GM13977 (cell line): ENCODE data around the gene CALD1.

Experiments
- DNase-seq: peaks from one replicate; pipeline ENCODE4 v3.0.0; 2012; ENCODE audit warnings: low spot score
- CTCF ChIP-seq: IDR thresholded peaks from 2 replicates; pipeline ENCODE4 v1.5.1; 2012; ENCODE audit warnings: mild to moderate bottlenecking, control low read depth; ENCODE audit not compliant: insufficient read depth; ENCODE audit errors: extremely low read depth, missing control alignments
- in situ Hi-C: fragments of 300-500 bp; cut with MboI; formaldehyde crosslinking; loops from one replicate; pipeline ENCODE4 v1.12.0; 2022; ENCODE audit warnings: low sequenced_read_pairs, low pct_unique_long_range_greater_than_20kb, mixed read lengths, inconsistent platforms; ENCODE audit not compliant: unreplicated experiment

CALD1 gene

GRCh38 chr7:134784251-134785049 is 5.0 kb downstream of the CALD1 start:
- no peak for TF ChIP-seq CTCF
- no peak for DNase-seq
- in situ Hi-C loops = no loop called here

- TF ChIP-seq CTCF = no peak
- in situ Hi-C loops = no loop called here
Observed at GRCh38 chr7:134785842-134786241, 6.4 kb downstream of the CALD1 start.

GRCh38 chr7:134787064-134787463 is 7.6 kb downstream of the CALD1 start:
- in situ Hi-C loops = no loop called here
- no peak for TF ChIP-seq CTCF

More at GRCh38 chr7:134785842-134786241, 6.4 kb downstream of the CALD1 start:
- DNase-seq = no peak

GRCh38 chr7:134787720-134788119 is 8.3 kb downstream of the CALD1 start:
- in situ Hi-C loops = no loop called here
- no peak for DNase-seq
- no peak for TF ChIP-seq CTCF

More at GRCh38 chr7:134787064-134787463, 7.6 kb downstream of the CALD1 start:
- no peak for DNase-seq

- no peak for TF ChIP-seq CTCF
- in situ Hi-C loops = no loop called here
- no peak for DNase-seq
Observed at GRCh38 chr7:134788191-134788590, 8.8 kb downstream of the CALD1 start.

GRCh38 chr7:134789967-134790685 is 10.7 kb downstream of the CALD1 start:
- TF ChIP-seq CTCF = no peak
- DNase-seq = no peak
- in situ Hi-C loops = no loop called here
